ENCODE measurements around the gene FAM114A1.
"Not testable (repeated sequence)": the region's sequence is repeated elsewhere in the genome, so short reads cannot be mapped to it uniquely, and the experiment has no call there.

FAM114A1 gene

GRCh38 chr4:38983291-38983690, 115.7 kb downstream of the FAM114A1 start:
- Histone ChIP-seq H3K27me3 (ENCODE audit: control insufficient read depth, insufficient read depth, low read length) (no peaks in the 10 kb centered on the region), H3K9me3 (ENCODE audit: control insufficient read depth, insufficient read depth, low read length) (no peaks in the 10 kb centered on the region), H3K4me3 (ENCODE audit: low read length) (no peak overlapping the region), H3K4me1 (ENCODE audit: control insufficient read depth, insufficient read depth, low read length) (no peaks in the 10 kb centered on the region), H3K27ac (ENCODE audit: low read length) (no peak overlapping the region), H3K36me3 (ENCODE audit: control insufficient read depth, insufficient read depth, low read length) (no peaks in the 10 kb centered on the region)
- DNase-seq (ENCODE audit: low read depth, low spot score) = no peak
- WGBS (ENCODE audit: insufficient coverage, insufficient read length) = no CpG with 5 or more reads among the region's 6 CpGs

DNA sequence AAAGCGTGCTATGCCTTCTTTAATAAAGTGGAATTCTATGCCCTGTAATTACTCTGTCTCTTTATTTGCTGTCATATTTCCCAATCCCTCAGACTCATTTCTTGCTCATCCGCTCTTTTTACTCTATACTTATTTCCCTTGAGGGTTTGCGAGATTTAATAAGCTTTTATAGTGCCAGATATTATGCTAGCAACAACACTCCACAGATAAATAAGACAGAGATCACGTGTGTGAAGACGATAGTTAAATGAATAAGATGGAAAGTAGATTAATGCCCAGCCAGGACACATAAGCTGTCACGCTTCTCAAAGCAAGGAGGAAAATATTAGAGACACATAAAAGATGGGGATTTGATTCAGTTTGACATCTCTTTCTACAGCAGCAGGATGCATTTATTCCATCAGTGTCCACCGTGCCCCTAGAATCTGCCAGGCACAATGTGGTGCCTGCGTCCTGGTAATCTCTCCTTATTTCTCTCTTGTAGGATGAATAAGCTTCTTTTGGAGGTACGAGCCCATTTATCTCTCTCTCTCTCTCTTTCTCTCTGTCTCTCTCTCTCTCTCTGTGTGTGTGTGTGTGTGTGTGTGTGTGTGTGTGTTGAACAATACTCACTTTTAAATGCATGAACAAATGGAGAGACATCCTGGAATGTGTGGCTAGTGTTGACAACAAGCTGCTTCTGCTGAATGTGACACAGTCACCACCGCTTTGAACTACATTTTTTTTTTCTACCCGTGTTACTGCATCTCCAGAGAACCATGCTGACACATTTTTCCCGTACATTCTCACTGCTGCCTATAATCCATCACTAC, 116.4 kb downstream of the FAM114A1 start:
- H3K4me1 ChIP-seq (ENCODE audit: control insufficient read depth, insufficient read depth, low read length) = no peaks in the 10 kb centered on the region
- H3K4me3 ChIP-seq (ENCODE audit: low read length) = no peak overlapping the region
- DNase-seq (ENCODE audit: low read depth, low spot score) = no peak
- WGBS (ENCODE audit: insufficient coverage, insufficient read length) = no CpG with 5 or more reads among the region's 12 CpGs
- H3K27ac ChIP-seq (ENCODE audit: low read length) = no peak overlapping the region
- no peaks in the 10 kb centered on the region for H3K36me3 ChIP-seq (ENCODE audit: control insufficient read depth, insufficient read depth, low read length)
- H3K9me3 ChIP-seq (ENCODE audit: control insufficient read depth, insufficient read depth, low read length) = no peaks in the 10 kb centered on the region
- H3K27me3 ChIP-seq (ENCODE audit: control insufficient read depth, insufficient read depth, low read length) = no peaks in the 10 kb centered on the region

GRCh38 chr4:38985410-38986100, 117.9 kb downstream of the FAM114A1 start:
- H3K9me3 ChIP-seq (ENCODE audit: control insufficient read depth, insufficient read depth, low read length) = no peaks in the 10 kb centered on the region
- WGBS (ENCODE audit: insufficient coverage, insufficient read length) = no CpG with 5 or more reads among the region's 10 CpGs
- no peak overlapping the region for H3K27ac ChIP-seq (ENCODE audit: low read length)
- H3K36me3 ChIP-seq (ENCODE audit: control insufficient read depth, insufficient read depth, low read length) = no peaks in the 10 kb centered on the region
- H3K4me3 ChIP-seq (ENCODE audit: low read length) = no peak overlapping the region
- DNase-seq (ENCODE audit: low read depth, low spot score) = no peak
- no peaks in the 10 kb centered on the region for H3K4me1 ChIP-seq (ENCODE audit: control insufficient read depth, insufficient read depth, low read length)
- no peaks in the 10 kb centered on the region for H3K27me3 ChIP-seq (ENCODE audit: control insufficient read depth, insufficient read depth, low read length)

DNA sequence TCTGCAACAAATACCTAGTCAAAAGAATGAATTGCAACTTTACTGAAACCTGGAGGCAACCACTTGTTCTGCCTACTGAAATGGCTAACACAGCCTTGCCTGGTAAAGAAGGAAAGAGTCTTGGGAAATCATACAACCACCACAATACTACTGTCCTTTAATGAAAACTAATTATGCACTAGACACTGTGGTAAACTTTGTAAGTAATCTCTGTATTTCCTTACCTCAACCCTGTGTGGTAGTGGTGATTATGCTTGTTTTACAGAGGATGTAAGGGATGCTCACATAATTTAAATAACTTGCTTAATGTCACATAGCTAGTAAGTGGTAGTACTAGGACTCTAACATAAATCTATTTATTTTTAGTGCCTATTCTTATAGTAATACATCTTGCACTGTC, 119.9 kb downstream of the FAM114A1 start:
- Histone ChIP-seq H3K27ac (ENCODE audit: low read length) (no peak overlapping the region), H3K4me1 (ENCODE audit: control insufficient read depth, insufficient read depth, low read length) (no peaks in the 10 kb centered on the region), H3K27me3 (ENCODE audit: control insufficient read depth, insufficient read depth, low read length) (no peaks in the 10 kb centered on the region), H3K36me3 (ENCODE audit: control insufficient read depth, insufficient read depth, low read length) (no peaks in the 10 kb centered on the region), H3K9me3 (ENCODE audit: control insufficient read depth, insufficient read depth, low read length) (no peaks in the 10 kb centered on the region), H3K4me3 (ENCODE audit: low read length) (no peak overlapping the region)
- DNase-seq (ENCODE audit: low read depth, low spot score) = no peak

DNA sequence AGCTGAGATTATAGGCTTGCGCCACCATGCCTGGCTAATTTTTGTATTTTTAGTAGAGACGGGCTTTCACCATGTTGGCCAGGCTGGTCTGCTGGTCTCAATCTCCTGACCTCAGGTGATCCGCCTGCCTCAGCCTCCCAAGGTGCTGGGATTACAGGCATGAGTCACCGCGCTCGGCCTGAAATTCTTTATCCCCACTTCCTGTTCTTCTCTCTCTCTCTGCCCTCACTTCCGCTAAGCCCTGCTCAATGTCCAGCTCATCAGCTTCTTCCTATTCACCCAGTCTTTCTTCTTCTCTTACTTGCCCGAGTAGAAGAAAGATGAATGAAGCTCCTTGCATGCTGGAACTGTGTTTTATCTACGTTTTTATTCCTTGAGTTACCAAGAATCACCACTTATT, 120.7 kb downstream of the FAM114A1 start:
- not testable (repeated sequence) for H3K27me3 ChIP-seq (ENCODE audit: control insufficient read depth, insufficient read depth, low read length); H3K4me1 ChIP-seq (ENCODE audit: control insufficient read depth, insufficient read depth, low read length); H3K9me3 ChIP-seq (ENCODE audit: control insufficient read depth, insufficient read depth, low read length); H3K4me3 ChIP-seq (ENCODE audit: low read length); DNase-seq (ENCODE audit: low read depth, low spot score); H3K27ac ChIP-seq (ENCODE audit: low read length); H3K36me3 ChIP-seq (ENCODE audit: control insufficient read depth, insufficient read depth, low read length)
- WGBS (ENCODE audit: insufficient coverage, insufficient read length) = no CpG with 5 or more reads among the region's 9 CpGs

DNA sequence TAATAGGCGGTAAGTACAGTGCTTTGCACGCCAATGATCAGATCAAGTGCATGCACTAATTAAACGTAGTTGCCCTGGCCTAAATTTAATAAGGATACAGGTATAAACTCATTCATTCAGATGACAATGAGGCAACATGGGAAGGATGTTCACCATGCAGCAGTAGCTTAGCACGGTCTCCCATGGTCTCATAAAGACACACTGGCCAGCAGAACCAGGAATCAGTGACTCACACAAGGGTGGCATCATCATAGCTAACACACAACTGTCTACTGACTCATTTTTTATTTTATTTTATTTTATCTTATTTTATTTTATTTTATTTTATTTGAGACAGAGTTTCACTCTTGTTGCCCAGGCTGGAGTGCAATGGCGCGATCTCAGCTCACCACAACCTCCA, 121.9 kb downstream of the FAM114A1 start:
- Histone ChIP-seq H3K27ac (ENCODE audit: low read length) (no peak overlapping the region), H3K36me3 (ENCODE audit: control insufficient read depth, insufficient read depth, low read length) (no peaks in the 10 kb centered on the region), H3K9me3 (ENCODE audit: control insufficient read depth, insufficient read depth, low read length) (no peaks in the 10 kb centered on the region), H3K27me3 (ENCODE audit: control insufficient read depth, insufficient read depth, low read length) (no peaks in the 10 kb centered on the region), H3K4me1 (ENCODE audit: control insufficient read depth, insufficient read depth, low read length) (no peaks in the 10 kb centered on the region), H3K4me3 (ENCODE audit: low read length) (no peak overlapping the region)
- DNase-seq (ENCODE audit: low read depth, low spot score) = no peak
- WGBS (ENCODE audit: insufficient coverage, insufficient read length) = no CpG with 5 or more reads among the region's 6 CpGs

DNA sequence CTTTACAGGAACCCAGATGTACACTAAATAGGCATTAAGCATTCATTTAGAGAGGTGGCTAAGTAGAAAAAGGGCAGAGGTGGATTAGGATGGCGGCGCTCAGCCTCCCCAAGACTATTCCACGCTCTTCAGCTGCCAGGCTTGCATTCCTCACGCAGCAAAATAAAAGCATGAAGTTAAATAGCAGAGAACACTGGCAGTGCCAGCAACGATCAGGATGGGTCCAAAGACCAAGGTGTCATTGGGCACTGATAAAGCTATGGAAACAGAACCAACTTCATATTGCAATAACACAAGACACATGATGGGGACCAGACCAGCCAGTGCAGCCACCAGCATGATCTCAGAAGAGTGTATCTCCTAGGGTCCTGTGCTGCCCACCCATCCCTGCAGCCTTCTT, 122.6 kb downstream of the FAM114A1 start:
- no peaks in the 10 kb centered on the region for H3K4me1 ChIP-seq (ENCODE audit: control insufficient read depth, insufficient read depth, low read length)
- WGBS (ENCODE audit: insufficient coverage, insufficient read length) = no CpG with 5 or more reads among the region's 5 CpGs
- no peak overlapping the region for H3K4me3 ChIP-seq (ENCODE audit: low read length)
- no peak overlapping the region for H3K27ac ChIP-seq (ENCODE audit: low read length)
- DNase-seq (ENCODE audit: low read depth, low spot score) = no peak
- no peaks in the 10 kb centered on the region for H3K9me3 ChIP-seq (ENCODE audit: control insufficient read depth, insufficient read depth, low read length)
- H3K27me3 ChIP-seq (ENCODE audit: control insufficient read depth, insufficient read depth, low read length) = no peaks in the 10 kb centered on the region
- H3K36me3 ChIP-seq (ENCODE audit: control insufficient read depth, insufficient read depth, low read length) = no peaks in the 10 kb centered on the region

DNA sequence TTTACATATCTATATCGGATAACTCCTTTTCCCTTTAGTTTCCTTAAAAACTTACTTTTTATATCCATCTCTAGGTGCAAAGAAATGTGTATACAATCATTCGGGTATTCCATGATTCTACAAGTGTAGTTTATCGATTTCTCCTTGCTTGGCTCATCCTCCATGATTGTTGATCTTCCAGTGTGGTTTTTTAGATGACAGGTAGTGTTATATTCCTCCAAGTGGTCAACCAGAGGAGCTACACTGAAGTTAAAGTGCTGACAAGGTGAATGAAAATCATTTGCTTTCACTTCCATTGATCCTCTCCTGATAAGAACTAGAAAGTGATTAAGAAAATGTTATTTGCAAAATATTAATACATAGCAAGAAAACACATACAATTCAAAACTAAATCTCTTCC, 126.1 kb downstream of the FAM114A1 start:
- WGBS (ENCODE audit: insufficient coverage, insufficient read length) = no CpG with 5 or more reads among the region's 3 CpGs
- no peak for DNase-seq (ENCODE audit: low read depth, low spot score)

GRCh38 chr4:38994135-38994534, 126.5 kb downstream of the FAM114A1 start:
- no CpG with 5 or more reads among the region's 4 CpGs for WGBS (ENCODE audit: insufficient coverage, insufficient read length)
- H3K27ac ChIP-seq (ENCODE audit: low read length) = no peak overlapping the region
- no peak overlapping the region for H3K4me3 ChIP-seq (ENCODE audit: low read length)
- DNase-seq (ENCODE audit: low read depth, low spot score) = no peak
- H3K4me1 ChIP-seq (ENCODE audit: control insufficient read depth, insufficient read depth, low read length) = no peaks in the 10 kb centered on the region
- no peaks in the 10 kb centered on the region for H3K36me3 ChIP-seq (ENCODE audit: control insufficient read depth, insufficient read depth, low read length)
- no peaks in the 10 kb centered on the region for H3K9me3 ChIP-seq (ENCODE audit: control insufficient read depth, insufficient read depth, low read length)
- no peaks in the 10 kb centered on the region for H3K27me3 ChIP-seq (ENCODE audit: control insufficient read depth, insufficient read depth, low read length)

More for the DNA sequence above, 126.1 kb downstream of the FAM114A1 start:
- no peaks in the 10 kb centered on the region for H3K9me3 ChIP-seq (ENCODE audit: control insufficient read depth, insufficient read depth, low read length)
- H3K4me1 ChIP-seq (ENCODE audit: control insufficient read depth, insufficient read depth, low read length) = no peaks in the 10 kb centered on the region
- no peak overlapping the region for H3K27ac ChIP-seq (ENCODE audit: low read length)
- no peaks in the 10 kb centered on the region for H3K36me3 ChIP-seq (ENCODE audit: control insufficient read depth, insufficient read depth, low read length)
- no peaks in the 10 kb centered on the region for H3K27me3 ChIP-seq (ENCODE audit: control insufficient read depth, insufficient read depth, low read length)
- no peak overlapping the region for H3K4me3 ChIP-seq (ENCODE audit: low read length)

All from iPS DF 6.9 (cell line).